Psoas muscle (tissue), 8 donors: Measurements from ENCODE around the gene PDCD10. TPM values are rescaled to one million over a fixed set of nuclear protein-coding genes. Genes with fewer than 3 reads are reported as not detected.
A peak's percentile ranks its signal among the peaks of the same experiment; 100 is the strongest.

ENCODE experiments used
- ATAC-seq, 4 donors: fragments of 200-7000 bp; cut with Tn5 transposase; one replicate each; pipeline ENCODE4 v1.9.1; 2020; ENCODE audit warnings: moderate library complexity in 3 of 4, mild to moderate bottlenecking in 2 of 4
- DNase-seq, 2 donors: peaks; one replicate each; pipeline ENCODE4 v3.0.0-alpha.2; 2020
- H3K27ac ChIP-seq: fragments of 200-600 bp; one replicate; pipeline ENCODE4 v1.8.0; 2022
- H3K27me3 ChIP-seq, 3 donors: fragments of 200-600 bp in 1 of 3; one replicate each; pipeline versions ENCODE4 v1.6.1 to v1.8.0; 2013 to 2022; ENCODE audit warnings: low read length in 2 of 3, mild to moderate bottlenecking in 2 of 3, moderate library complexity in 1 of 3; ENCODE audit not compliant: insufficient read depth in 3 of 3
- H3K36me3 ChIP-seq, 2 donors: fragments of 200-600 bp in 1 of 2; one replicate each; pipeline versions ENCODE4 v1.6.1 to v1.8.0; 2013 to 2022; ENCODE audit warnings: low read depth in 1 of 2, mild to moderate bottlenecking in 1 of 2, moderate library complexity in 1 of 2; ENCODE audit not compliant: insufficient read depth in 1 of 2
- H3K4me1 ChIP-seq: fragments of 200-600 bp; one replicate; pipeline ENCODE4 v1.8.0; 2022
- H3K4me3 ChIP-seq: fragments of 200-600 bp; one replicate; pipeline ENCODE4 v1.8.0; 2022; ENCODE audit warnings: mild to moderate bottlenecking
- H3K9me3 ChIP-seq: fragments of 200-600 bp; one replicate; pipeline ENCODE4 v1.8.0; 2022
- WGBS, 3 donors: extraction: QIAGEN DNeasy Blood & Tissue Kit; methylation state at CpG; one replicate each; pipeline versions ENCODE4 v1.1.6 to v1.1.7; 2013; 5-methylcytosine and 5-hydroxymethylcytosine counted together
- intact Hi-C, 2 donors: fragments of 100-400 bp; cut with DNase I; formaldehyde crosslinking; loops; one replicate each; pipeline versions ENCODE4 v1.11.0 to v1.14.2; 2022
- polyA plus RNA-seq, 3 donors: library from polyadenylated mRNA; stranded (reverse); fragments of 200-250 nt; gene quantifications; one replicate each; pipeline ENCODE4 v1.2.3, GENCODE V29; 2013
- total RNA-seq, 4 donors: library from RNA; stranded (reverse); fragmentation: NEBNext Ultra II Directional in 2 of 4; extraction: Animal tissue kit (Norgen Biotek cat#: 25700) in 2 of 4; gene quantifications; one replicate each; pipeline versions ENCODE4 v1.2.1 to v1.2.4, GENCODE V29; 2021 to 2023
- TF ChIP-seq, protein P1 (sequence below): fragments of 200-600 bp; IDR thresholded peaks from one replicate; pipeline ENCODE4 v1.8.0; 2022; ENCODE audit warnings: antibody characterized with exemption
- donor health status: healthy with polysubstance abuse.
- donor health status: DM: no; HTN: no; CAD: no; lungs with moderate emphysema.
- donor health status: Bipolar disorder and iron deficiency.
- donor health status: healthy.
- donor health status: DM: yes; HTN: yes; CAD: no.
- donor health status: DM: no; HTN: no; CAD: no.
- donor health status: DM: no; HTN: no; CAD: no.
- donor health status: DM: yes; HTN: yes; CAD: no.

PDCD10 gene
- total and polyA plus RNA-seq, 7 donors, result 16.4 to 47.9 (median 23.6) TPM

DNA sequence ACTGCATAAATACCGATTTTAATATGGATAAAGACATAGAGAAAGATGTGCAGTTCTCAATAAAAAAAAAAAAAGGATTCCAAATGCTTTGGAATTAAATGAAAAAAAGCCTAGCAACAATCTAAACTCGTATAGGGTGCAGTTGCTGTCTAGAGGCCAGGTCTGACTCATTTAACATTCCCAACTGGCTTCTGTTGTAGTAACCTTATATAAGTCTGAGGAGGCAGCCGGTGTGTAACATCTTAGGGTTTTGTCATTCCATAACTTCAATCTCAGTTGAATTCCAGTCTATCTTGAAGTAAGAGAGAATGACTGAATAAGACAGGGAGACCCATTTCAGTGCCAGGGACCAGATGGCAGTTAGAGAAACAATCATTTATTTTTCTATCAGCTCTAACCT lies 6.5 kb downstream of the PDCD10 start:
- no peak overlapping the region for H3K4me3 ChIP-seq
- intact Hi-C loops, result no loop called here
- no peaks in the 10 kb centered on the region for H3K9me3 ChIP-seq
- no peak overlapping the region for H3K27ac ChIP-seq
- H3K4me1 ChIP-seq, result peaks cover 28% of the 10 kb centered on the region
- WGBS, 3 donors, result 35 to 52% (median 48%) methylated on average over 3 of the region's 3 CpGs
- peak; percentile 59 to 90 (median 88) for ATAC-seq
- H3K27me3 ChIP-seq, result no peaks in the 10 kb centered on the region
- no peak for DNase-seq
- TF ChIP-seq, protein P1, sequence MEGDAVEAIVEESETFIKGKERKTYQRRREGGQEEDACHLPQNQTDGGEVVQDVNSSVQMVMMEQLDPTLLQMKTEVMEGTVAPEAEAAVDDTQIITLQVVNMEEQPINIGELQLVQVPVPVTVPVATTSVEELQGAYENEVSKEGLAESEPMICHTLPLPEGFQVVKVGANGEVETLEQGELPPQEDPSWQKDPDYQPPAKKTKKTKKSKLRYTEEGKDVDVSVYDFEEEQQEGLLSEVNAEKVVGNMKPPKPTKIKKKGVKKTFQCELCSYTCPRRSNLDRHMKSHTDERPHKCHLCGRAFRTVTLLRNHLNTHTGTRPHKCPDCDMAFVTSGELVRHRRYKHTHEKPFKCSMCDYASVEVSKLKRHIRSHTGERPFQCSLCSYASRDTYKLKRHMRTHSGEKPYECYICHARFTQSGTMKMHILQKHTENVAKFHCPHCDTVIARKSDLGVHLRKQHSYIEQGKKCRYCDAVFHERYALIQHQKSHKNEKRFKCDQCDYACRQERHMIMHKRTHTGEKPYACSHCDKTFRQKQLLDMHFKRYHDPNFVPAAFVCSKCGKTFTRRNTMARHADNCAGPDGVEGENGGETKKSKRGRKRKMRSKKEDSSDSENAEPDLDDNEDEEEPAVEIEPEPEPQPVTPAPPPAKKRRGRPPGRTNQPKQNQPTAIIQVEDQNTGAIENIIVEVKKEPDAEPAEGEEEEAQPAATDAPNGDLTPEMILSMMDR, result no peak
- H3K36me3 ChIP-seq, result no peaks in the 10 kb centered on the region

DNA sequence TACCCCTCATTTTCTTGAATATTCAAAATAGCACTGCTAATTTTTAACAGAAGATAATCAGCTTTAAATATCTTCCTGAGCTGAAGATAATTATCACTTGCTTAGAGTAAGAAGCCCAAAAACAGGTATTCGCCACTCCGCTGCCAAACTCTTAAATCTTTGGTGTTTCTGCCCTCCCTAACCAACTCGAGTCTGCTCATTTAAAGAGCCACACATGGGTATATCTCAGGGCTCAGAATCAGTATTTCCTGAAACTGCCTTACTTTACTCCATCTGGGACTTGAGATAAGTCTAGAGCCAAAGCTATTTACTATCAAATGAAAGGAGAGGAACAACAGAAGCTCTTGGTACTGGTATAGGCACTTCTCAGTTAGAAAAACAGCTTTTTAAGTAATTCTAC lies 10.8 kb downstream of the PDCD10 start:
- Histone ChIP-seq H3K27ac (no peak overlapping the region), H3K4me1 (peaks cover 15% of the 10 kb centered on the region), H3K36me3 (peaks cover 0 to 13% of the 10 kb centered on the region in 2 donors), H3K4me3 (no peak overlapping the region), H3K27me3 (no peaks in the 10 kb centered on the region), H3K9me3 (no peaks in the 10 kb centered on the region)
- intact Hi-C loops, result no loop called here
- ATAC-seq, result no peak
- 83 to 85% (median 83%) methylated on average over 3 of the region's 3 CpGs for WGBS, 3 donors
- no peak for DNase-seq
- TF ChIP-seq, protein P1, result no peak

DNA sequence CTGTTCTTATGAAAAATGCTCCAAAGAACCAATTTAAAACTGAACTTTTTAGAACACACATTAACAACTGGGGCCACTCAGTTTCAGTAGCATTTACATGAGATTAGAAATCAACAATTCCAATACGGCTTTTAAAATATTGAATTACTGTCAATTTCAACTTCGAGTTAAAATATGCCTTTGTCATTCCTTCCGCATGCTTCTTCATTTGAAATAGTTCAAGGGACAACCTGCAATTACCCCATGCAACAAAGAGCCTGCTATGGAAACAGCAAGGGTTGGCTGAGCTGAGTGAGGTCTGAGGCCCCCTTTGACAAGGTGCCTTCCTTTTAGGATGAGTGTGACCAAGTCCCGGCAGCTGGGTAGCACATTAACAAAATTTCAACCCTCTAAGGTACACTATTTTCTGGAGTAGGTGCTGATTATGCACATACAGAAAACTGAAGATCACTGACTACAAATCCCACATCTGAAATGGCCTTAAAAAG lies 11.6 kb downstream of the PDCD10 start:
- H3K36me3 ChIP-seq, result peaks cover 0 to 21% of the 10 kb centered on the region in 2 donors
- no peak for ATAC-seq
- intact Hi-C loops, result no loop called here
- DNase-seq, result no peak
- H3K4me1 ChIP-seq, result peaks cover 8% of the 10 kb centered on the region
- H3K4me3 ChIP-seq, result no peak overlapping the region
- no peak overlapping the region for H3K27ac ChIP-seq
- WGBS, 3 donors, result 83 to 90% (median 84%) methylated on average over 4 of the region's 4 CpGs
- TF ChIP-seq, protein P1, result no peak
- no peaks in the 10 kb centered on the region for H3K27me3 ChIP-seq
- no peaks in the 10 kb centered on the region for H3K9me3 ChIP-seq

DNA sequence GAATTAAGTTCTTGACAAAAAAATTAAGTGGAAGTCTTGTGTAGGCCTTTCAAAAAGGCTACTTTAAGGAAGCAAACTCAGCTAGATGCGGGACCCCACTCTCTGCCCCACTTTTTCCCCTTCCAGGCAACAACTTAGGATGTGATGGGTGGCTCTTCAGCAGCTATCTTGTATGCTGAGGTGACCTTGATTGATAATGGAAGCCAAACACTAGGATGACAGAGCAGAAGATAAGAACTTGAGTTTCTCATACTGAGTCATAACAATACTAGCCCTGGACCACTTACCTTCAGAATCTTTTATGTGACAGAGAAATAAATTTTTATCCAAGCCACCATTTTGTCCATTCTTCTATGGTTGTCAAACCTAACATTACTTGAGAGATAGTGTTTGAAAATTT lies 16.1 kb downstream of the PDCD10 start:
- no peaks in the 10 kb centered on the region for H3K9me3 ChIP-seq
- 96 to 100% (median 97%) methylated on average over 1 of the region's 1 CpG for WGBS, 3 donors

More for the DNA sequence above, 16.1 kb downstream of the PDCD10 start:
- Histone ChIP-seq H3K4me3 (no peak overlapping the region), H3K4me1 (peaks cover 6% of the 10 kb centered on the region), H3K27ac (no peak overlapping the region), H3K27me3 (no peaks in the 10 kb centered on the region), H3K36me3 (peaks cover 0 to 23% of the 10 kb centered on the region in 2 donors)
- intact Hi-C loops, result no loop called here
- TF ChIP-seq, protein P1, result no peak
- ATAC-seq (no peak), DNase-seq (no peak)
